CD14-positive monocyte (primary cell): ENCODE results near the gene KIF26B. TPM values are rescaled to one million over a fixed set of nuclear protein-coding genes. Genes with fewer than 3 reads are reported as not detected.

Source experiments
- DNase-seq, 3 donors: peaks; one replicate each; pipeline ENCODE4 v3.0.0-alpha.2; 2011 to 2022
- H2AFZ ChIP-seq: 2 replicates; pipeline ENCODE4 v1.6.0; 2012; ENCODE audit warnings: mild to moderate bottlenecking, low read depth, low read length, inconsistent platforms; ENCODE audit not compliant: insufficient read depth, poor library complexity, severe bottlenecking
- H3K27ac ChIP-seq, 2 donors: 1 replicate in 1 of 2; 2 replicates in 1 of 2; pipeline ENCODE4 v1.5.1; 2012 to 2013; ENCODE audit warnings: low read length in 2 of 2, control low read depth in 1 of 2, inconsistent platforms in 1 of 2, low read depth in 1 of 2, mild to moderate bottlenecking in 1 of 2
- H3K27me3 ChIP-seq, 2 donors: one replicate each; pipeline versions ENCODE4 v1.6.0 to v1.6.1; 2011 to 2013; ENCODE audit warnings: low read length in 2 of 2; ENCODE audit not compliant: control insufficient read depth in 2 of 2, insufficient read depth in 2 of 2
- H3K36me3 ChIP-seq, 2 donors: replicated peaks in 1 of 2; 1 replicate in 1 of 2; 2 replicates in 1 of 2; pipeline versions ENCODE4 v1.5.1 to v1.6.1; 2012 to 2013; ENCODE audit warnings: low read length in 2 of 2, control low read depth in 1 of 2, inconsistent platforms in 1 of 2, mild to moderate bottlenecking in 1 of 2; ENCODE audit not compliant: insufficient read depth in 2 of 2, control insufficient read depth in 1 of 2
- H3K4me1 ChIP-seq, 2 donors: 1 replicate in 1 of 2; 2 replicates in 1 of 2; pipeline versions ENCODE4 v1.5.1 to v1.6.1; 2012 to 2013; ENCODE audit warnings: low read length in 2 of 2, control low read depth in 1 of 2, inconsistent platforms in 1 of 2, mild to moderate bottlenecking in 1 of 2, moderate library complexity in 1 of 2; ENCODE audit not compliant: insufficient read depth in 2 of 2, control insufficient read depth in 1 of 2
- H3K4me2 ChIP-seq: replicated peaks from 2 replicates; pipeline ENCODE3; 2012; ENCODE audit warnings: low read length, moderate library complexity, mild to moderate bottlenecking; ENCODE audit not compliant: poor library complexity, severe bottlenecking; ENCODE audit errors: extremely low read depth
- H3K4me3 ChIP-seq, 3 experiments: fragments of 200-600 bp in 1 of 3; sonication (generic) in 1 of 3; replicated peaks in 1 of 3; 1 replicate in 2 of 3; 2 replicates in 1 of 3; pipeline ENCODE4 v1.5.1; 2011 to 2013; ENCODE audit warnings: low read length in 3 of 3, mild to moderate bottlenecking in 3 of 3, control low read depth in 2 of 3, low read depth in 2 of 3, inconsistent platforms in 1 of 3, moderate library complexity in 1 of 3
- H3K79me2 ChIP-seq: 2 replicates; pipeline ENCODE4 v1.6.0; 2012; ENCODE audit warnings: mild to moderate bottlenecking, control low read depth, inconsistent platforms, low read length, moderate library complexity; ENCODE audit not compliant: insufficient read depth
- H3K9ac ChIP-seq: 2 replicates; pipeline ENCODE4 v1.6.0; 2017; ENCODE audit warnings: low read length, mild to moderate bottlenecking; ENCODE audit not compliant: insufficient read depth, poor library complexity, severe bottlenecking
- H3K9me3 ChIP-seq, 2 donors: replicated peaks in 1 of 2; 1 replicate in 1 of 2; 2 replicates in 1 of 2; pipeline versions ENCODE4 v1.5.1 to v1.6.1; 2012 to 2013; ENCODE audit warnings: low read length in 2 of 2, control low read depth in 1 of 2; ENCODE audit not compliant: control insufficient read depth in 1 of 2, insufficient read depth in 1 of 2
- H4K20me1 ChIP-seq: 2 replicates; pipeline ENCODE4 v1.6.0; 2012; ENCODE audit warnings: mild to moderate bottlenecking, low read length, control low read depth, moderate library complexity; ENCODE audit not compliant: insufficient read depth
- H3K27ac Mint-ChIP-seq, 7 donors: one replicate each; pipeline ENCODE4 v1.8.0; 2020; ENCODE audit warnings: mild to moderate bottlenecking in 7 of 7, mixed read lengths in 7 of 7, moderate library complexity in 6 of 7, inconsistent platforms in 2 of 7
- H3K27me3 Mint-ChIP-seq, 3 donors: one replicate each; pipeline ENCODE4 v1.8.0; 2021 to 2022; ENCODE audit warnings: low read depth in 3 of 3, mild to moderate bottlenecking in 3 of 3, mixed read lengths in 3 of 3, moderate library complexity in 3 of 3, inconsistent platforms in 1 of 3
- H3K36me3 Mint-ChIP-seq, 2 donors: one replicate each; pipeline ENCODE4 v1.8.0; 2020; ENCODE audit warnings: mixed read lengths in 2 of 2, inconsistent platforms in 1 of 2, mild to moderate bottlenecking in 1 of 2
- H3K4me1 Mint-ChIP-seq: one replicate; pipeline ENCODE4 v1.8.0; 2020; ENCODE audit warnings: mild to moderate bottlenecking, mixed read lengths
- H3K4me3 Mint-ChIP-seq, 2 donors: one replicate each; pipeline ENCODE4 v1.8.0; 2020; ENCODE audit warnings: mild to moderate bottlenecking in 2 of 2, mixed read lengths in 2 of 2, moderate library complexity in 1 of 2
- H3K9me3 Mint-ChIP-seq, 7 donors: one replicate each; pipeline ENCODE4 v1.8.0; 2020 to 2022; ENCODE audit warnings: mixed read lengths in 7 of 7, mild to moderate bottlenecking in 6 of 7, moderate library complexity in 6 of 7, inconsistent platforms in 2 of 7
- WGBS: methylation state at CpG from one replicate; pipeline ENCODE4 v1.1.5; 2013; ENCODE audit warnings: missing lambda C conversion rate; ENCODE audit not compliant: insufficient coverage; 5-methylcytosine and 5-hydroxymethylcytosine counted together
- intact Hi-C, 2 donors: fragments of 100-400 bp; cut with micrococcal nuclease; formaldehyde crosslinking; loops; one replicate each; pipeline versions ENCODE4 v1.15.0 to v1.15.1; 2023
- polyA plus RNA-seq, 3 donors: library from polyadenylated mRNA; depleted of rRNA in 1 of 3; unstranded in 2 of 3; stranded (reverse) in 1 of 3; fragments of 300-500 nt in 2 of 3; fragments of >200 nt in 1 of 3; fragmentation: Illumina TruSeq in 2 of 3; gene quantifications; 1 replicate in 2 of 3; 2 replicates in 1 of 3; pipeline ENCODE4 v1.2.3, GENCODE V29; 2012 to 2021
- TF ChIP-seq, protein P1 (sequence below): fragments of 200-600 bp; IDR thresholded peaks from one replicate; pipeline ENCODE4 v1.8.0; 2022; ENCODE audit warnings: antibody characterized with exemption, mild to moderate bottlenecking

The KIF26B gene
- polyA plus RNA-seq, 3 donors: 0.01 to 0.05 TPM; not detected in 1

DNA sequence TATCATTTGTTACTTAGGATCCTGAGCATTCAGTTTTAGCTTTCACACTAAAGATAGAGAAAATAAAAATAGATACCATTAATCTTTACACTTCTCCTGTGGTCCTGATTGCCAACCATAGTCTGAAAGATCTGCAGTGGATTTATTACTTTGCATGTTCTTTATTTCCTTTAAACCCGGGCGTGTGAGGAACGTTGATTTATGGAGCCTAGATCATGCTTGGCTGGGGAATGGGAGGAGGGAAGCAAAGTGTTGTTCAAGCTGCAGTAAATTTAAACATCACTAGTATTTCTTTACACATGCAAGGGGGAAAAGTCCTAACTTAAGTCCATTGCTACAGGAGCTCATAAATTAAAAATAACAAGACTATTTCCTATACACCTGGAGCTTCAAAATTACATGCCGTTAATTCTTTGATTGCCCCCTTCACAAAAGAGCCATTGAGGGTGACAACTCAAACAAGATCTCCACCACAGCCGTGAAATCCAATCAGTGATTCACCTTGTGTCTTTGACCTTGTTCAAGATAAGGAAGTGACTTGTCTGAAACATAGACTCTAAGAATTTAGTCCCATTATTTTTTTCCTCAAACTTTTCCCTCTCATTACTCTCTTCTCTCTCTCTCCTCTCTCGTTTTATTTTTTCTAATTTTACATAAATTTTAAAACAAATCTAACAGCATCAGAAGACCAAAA lies 282.7 kb downstream of the KIF26B start:
- H3K27me3 Mint-ChIP-seq: peaks cover 28 to 54% (median 46%) of the 10 kb centered on the region in 3 donors
- Histone ChIP-seq H3K9me3 (no peaks in the 10 kb centered on the region), H3K4me1 (peaks cover 18 to 29% of the 10 kb centered on the region in 2 donors), H3K4me2 (no peak overlapping the region), H3K4me3 (no peak overlapping the region), H3K79me2 (no peaks in the 10 kb centered on the region), H3K9ac (no peak overlapping the region), H4K20me1 (no peaks in the 10 kb centered on the region), H3K36me3 (no peaks in the 10 kb centered on the region), H3K27ac (no peak overlapping the region), H3K27me3 (peaks cover 17 to 26% of the 10 kb centered on the region in 2 donors), H2AFZ (no peak overlapping the region)
- H3K4me1 Mint-ChIP-seq: peaks cover 37% of the 10 kb centered on the region
- intact Hi-C loops: no loop called here
- H3K27ac Mint-ChIP-seq: no peak overlapping the region
- 34% methylated on average over 3 of the region's 6 CpGs for WGBS
- no peak for DNase-seq
- peaks cover 0 to 4% (median 0%) of the 10 kb centered on the region in 7 donors for H3K9me3 Mint-ChIP-seq
- H3K36me3 Mint-ChIP-seq: peaks cover 0 to 3% of the 10 kb centered on the region in 2 donors
- peak overlapping the region in 1 of 2 donors; percentile 37 for H3K4me3 Mint-ChIP-seq
- TF ChIP-seq, protein P1, sequence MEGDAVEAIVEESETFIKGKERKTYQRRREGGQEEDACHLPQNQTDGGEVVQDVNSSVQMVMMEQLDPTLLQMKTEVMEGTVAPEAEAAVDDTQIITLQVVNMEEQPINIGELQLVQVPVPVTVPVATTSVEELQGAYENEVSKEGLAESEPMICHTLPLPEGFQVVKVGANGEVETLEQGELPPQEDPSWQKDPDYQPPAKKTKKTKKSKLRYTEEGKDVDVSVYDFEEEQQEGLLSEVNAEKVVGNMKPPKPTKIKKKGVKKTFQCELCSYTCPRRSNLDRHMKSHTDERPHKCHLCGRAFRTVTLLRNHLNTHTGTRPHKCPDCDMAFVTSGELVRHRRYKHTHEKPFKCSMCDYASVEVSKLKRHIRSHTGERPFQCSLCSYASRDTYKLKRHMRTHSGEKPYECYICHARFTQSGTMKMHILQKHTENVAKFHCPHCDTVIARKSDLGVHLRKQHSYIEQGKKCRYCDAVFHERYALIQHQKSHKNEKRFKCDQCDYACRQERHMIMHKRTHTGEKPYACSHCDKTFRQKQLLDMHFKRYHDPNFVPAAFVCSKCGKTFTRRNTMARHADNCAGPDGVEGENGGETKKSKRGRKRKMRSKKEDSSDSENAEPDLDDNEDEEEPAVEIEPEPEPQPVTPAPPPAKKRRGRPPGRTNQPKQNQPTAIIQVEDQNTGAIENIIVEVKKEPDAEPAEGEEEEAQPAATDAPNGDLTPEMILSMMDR: no peak

DNA sequence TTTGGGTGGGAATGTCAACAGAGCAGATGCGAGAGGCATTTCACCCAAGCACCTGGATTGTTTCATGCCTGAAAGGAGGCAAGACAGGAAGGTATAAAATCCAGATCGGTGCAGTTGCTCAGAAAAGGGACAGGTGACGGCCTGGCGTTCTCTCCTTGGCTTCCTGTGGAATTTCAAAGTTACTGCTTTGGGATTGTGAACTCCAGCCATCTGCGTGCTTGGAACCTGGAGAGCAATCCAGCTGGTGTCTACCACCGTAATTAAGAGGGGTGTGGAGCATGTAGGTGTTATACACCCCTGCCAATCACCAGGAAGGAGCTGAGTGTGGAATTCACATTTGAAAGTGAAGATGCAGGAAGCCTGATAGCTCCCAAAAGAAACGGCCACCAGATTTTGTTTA lies 286.1 kb downstream of the KIF26B start:
- H4K20me1 ChIP-seq: no peaks in the 10 kb centered on the region
- TF ChIP-seq, protein P1: no peak
- peak overlapping the region in 1 of 2 donors; percentile 23 for H3K4me3 Mint-ChIP-seq

More for the DNA sequence above, 286.1 kb downstream of the KIF26B start:
- Histone ChIP-seq H3K27me3 (peaks cover 17 to 26% of the 10 kb centered on the region in 2 donors), H3K79me2 (no peaks in the 10 kb centered on the region), H3K4me2 (no peak overlapping the region), H3K9ac (no peak overlapping the region), H3K4me3 (no peak overlapping the region), H3K4me1 (peaks cover 4 to 9% of the 10 kb centered on the region in 2 donors), H3K9me3 (no peaks in the 10 kb centered on the region), H2AFZ (no peak overlapping the region), H3K36me3 (no peaks in the 10 kb centered on the region), H3K27ac (no peak overlapping the region)
- Mint-ChIP-seq H3K27me3 (peaks cover 32 to 56% (median 40%) of the 10 kb centered on the region in 3 donors), H3K27ac (no peak overlapping the region), H3K9me3 (peaks cover 0 to 5% (median 0%) of the 10 kb centered on the region in 7 donors), H3K36me3 (no peaks in the 10 kb centered on the region), H3K4me1 (peaks cover 15% of the 10 kb centered on the region)
- WGBS: 63% methylated on average over 6 of the region's 7 CpGs
- intact Hi-C loops: no loop called here
- DNase-seq: no peak
